HepG2 (cell line): Measurements from ENCODE around the gene UQCRC1. TPM values are rescaled to one million over a fixed set of nuclear protein-coding genes. Genes with fewer than 3 reads are reported as not detected.

ENCODE experiments used
- ATAC-seq: fragments of 200-7000 bp; cut with Tn5 transposase; 3 replicates; pipeline ENCODE4 v1.9.1; 2020; ENCODE audit warnings: mild to moderate bottlenecking, moderate library complexity
- BruUV-seq: library from RNA; stranded (reverse); fragments of 400-500 nt; replicated peaks from 2 replicates; lab custom pipeline; 2021; lab: Mats Ljungman, UMichigan
- CTCF ChIA-PET: fragments of 300-600 bp; formaldehyde crosslinking; extraction: SDS; loops from one replicate; lab custom pipeline; 2021; ENCODE audit warnings: low total read pairs, inconsistent platforms, low intra/inter-chr PET ratio; lab: Yijun Ruan, JAX
- POLR2A ChIA-PET: fragments of 350-600 bp; sonication (Branson Sonifier 250); formaldehyde crosslinking; loops from one replicate; lab custom pipeline; 2020; ENCODE audit warnings: antibody characterized with exemption, inconsistent platforms; lab: Yijun Ruan, JAX
- DNase-seq: peaks from one replicate; pipeline ENCODE4 v3.0.0-alpha.2; 2015; ENCODE audit warnings: low spot score
- FAIRE-seq: peaks from 3 replicates; lab custom pipeline; 2011; peaks lifted over from hg19 to GRCh38; lab: Jason Lieb, UNC
- H2AFZ ChIP-seq: one replicate; pipeline ENCODE4 v1.6.1; 2011; ENCODE audit warnings: low read length, inconsistent platforms
- H3K27ac ChIP-seq: fragments of 300-600 bp; 3 replicates; pipeline ENCODE4 v1.8.0; 2011; ENCODE audit warnings: mixed run types, mild to moderate bottlenecking, mixed read lengths, low read length, inconsistent platforms; ENCODE audit not compliant: insufficient read depth; ENCODE audit errors: extremely low read length
- H3K27me3 ChIP-seq, 2 experiments: fragments of 200-600 bp in 1 of 2; 2 replicates in 1 of 2; 3 replicates in 1 of 2; pipeline versions ENCODE4 v1.6.0 to v1.8.0; 2011; ENCODE audit warnings: low read length in 2 of 2, mild to moderate bottlenecking in 2 of 2, moderate library complexity in 2 of 2, inconsistent platforms in 1 of 2; ENCODE audit not compliant: insufficient read depth in 2 of 2, control insufficient read depth in 1 of 2
- H3K36me3 ChIP-seq, 2 experiments: fragments of 200-600 bp in 1 of 2; replicated peaks in 1 of 2; 2 replicates in 1 of 2; 3 replicates in 1 of 2; pipeline versions ENCODE4 v1.5.1 to v1.8.0; 2011; ENCODE audit warnings: low read length in 2 of 2, inconsistent platforms in 1 of 2; ENCODE audit not compliant: insufficient read depth in 2 of 2, control insufficient read depth in 1 of 2
- H3K4me1 ChIP-seq: 2 replicates; pipeline ENCODE4 v1.5.1; 2012; ENCODE audit warnings: low read length, inconsistent platforms; ENCODE audit not compliant: insufficient read depth
- H3K4me2 ChIP-seq: 2 replicates; pipeline ENCODE4 v1.6.0; 2011; ENCODE audit warnings: low read depth, low read length, inconsistent platforms
- H3K4me3 ChIP-seq, 3 experiments: fragments of 200-600 bp in 1 of 3; sonication (generic), shearing (Covaris generic) in 1 of 3; replicated peaks in 1 of 3; 2 replicates each; pipeline ENCODE4 v1.5.1; 2011 to 2016; ENCODE audit warnings: low read length in 3 of 3, inconsistent platforms in 2 of 3, low read depth in 2 of 3, mild to moderate bottlenecking in 2 of 3, control low read depth in 1 of 3, mixed read lengths in 1 of 3; ENCODE audit not compliant: insufficient read depth in 1 of 3
- H3K79me2 ChIP-seq: one replicate; pipeline ENCODE4 v1.6.1; 2011; ENCODE audit warnings: low read length, inconsistent platforms; ENCODE audit not compliant: insufficient read depth
- H3K9ac ChIP-seq: 2 replicates; pipeline ENCODE4 v1.6.0; 2011; ENCODE audit warnings: mild to moderate bottlenecking, low read depth, low read length, inconsistent platforms; ENCODE audit not compliant: insufficient read depth
- H3K9me3 ChIP-seq: 2 replicates; pipeline ENCODE4 v1.5.1; 2012; ENCODE audit warnings: mild to moderate bottlenecking, low read length
- H4K20me1 ChIP-seq: 2 replicates; pipeline ENCODE4 v1.6.0; 2011; ENCODE audit warnings: inconsistent platforms, mild to moderate bottlenecking, low read length, moderate library complexity; ENCODE audit not compliant: insufficient read depth
- CBX5 ChIP-seq: sonication (generic); formaldehyde crosslinking; IDR thresholded peaks from 2 replicates; pipeline ENCODE4 v1.4.0; 2020; ENCODE audit warnings: missing genetic modification reagents, borderline replicate concordance
- HMGXB4 ChIP-seq, 2 experiments: sonication (generic) in 1 of 2; formaldehyde crosslinking in 1 of 2; IDR thresholded peaks; 2 replicates each; pipeline versions ENCODE4 v1.4.0 to v1.6.1; 2018 to 2020; ENCODE audit warnings: missing genetic modification reagents in 2 of 2, borderline replicate concordance in 1 of 2, low read depth in 1 of 2, mild to moderate bottlenecking in 1 of 2, missing biosample characterization in 1 of 2
- NFE2L2 ChIP-seq: fragments of 150-350 bp; IDR thresholded peaks from 2 replicates; pipeline ENCODE4 v1.6.1; 2014; ENCODE audit warnings: low read length
- U2AF2 ChIP-seq: fragments of 200-400 bp; formaldehyde crosslinking; IDR thresholded peaks from 2 replicates; pipeline ENCODE4 v1.6.1; 2017; ENCODE audit warnings: low read depth, mild to moderate bottlenecking, low read length
- WIZ ChIP-seq: sonication (generic); formaldehyde crosslinking; IDR thresholded peaks from 2 replicates; pipeline ENCODE4 v1.5.1; 2020; ENCODE audit warnings: mild to moderate bottlenecking, missing genetic modification reagents
- ZNF569 ChIP-seq: sonication (generic); formaldehyde crosslinking; IDR thresholded peaks from 2 replicates; pipeline ENCODE4 v1.5.0; 2020; ENCODE audit warnings: mild to moderate bottlenecking, missing genetic modification reagents, moderate library complexity, borderline replicate concordance
- WGBS: methylation state at CpG from one replicate; pipeline ENCODE4 v1.1.6; 2017; ENCODE audit warnings: low lambda C conversion rate; 5-methylcytosine and 5-hydroxymethylcytosine counted together
- in situ Hi-C: cut with HindIII; loops from 2 replicates; pipeline ENCODE4 v1.10.0; 2017; ENCODE audit warnings: low pct_unique_long_range_greater_than_20kb; ENCODE audit not compliant: extremely low pct_ligation_motif_present
- intact Hi-C: fragments of 100-400 bp; cut with micrococcal nuclease; formaldehyde crosslinking; loops from one replicate; pipeline ENCODE4 v1.10.0; 2022; ENCODE audit not compliant: unreplicated experiment
- polyA plus RNA-seq, 8 experiments: library from polyadenylated mRNA; depleted of rRNA in 3 of 8; stranded (reverse) in 7 of 8; unstranded in 1 of 8; fragments of >200 nt; fragmentation: Illumina TruSeq in 4 of 8; extraction: Trizol in 4 of 8; gene quantifications; 2 replicates each; pipeline versions ENCODE4 v1.2.1 to v1.2.3, GENCODE V29; 2011 to 2016; ENCODE audit warnings: low read depth in 4 of 8, missing spikeins in 1 of 8, mixed read lengths in 1 of 8; ENCODE audit not compliant: insufficient read depth in 1 of 8
- total RNA-seq, 5 experiments: library from RNA; depleted of rRNA; stranded (reverse); fragments of >200 nt; fragmentation: Illumina TruSeq; extraction: Trizol; gene quantifications; 2 replicates each; pipeline ENCODE4 v1.2.3, GENCODE V29; 2016; ENCODE audit warnings: low read depth in 1 of 5
- TF ChIP-seq, protein P1 (sequence below), 2 experiments: fragments of 450-650 bp in 1 of 2; sonication (generic) in 1 of 2; formaldehyde crosslinking in 1 of 2; IDR thresholded peaks; 2 replicates each; pipeline versions ENCODE4 v1.6.1 to v1.8.0; 2016 to 2022; ENCODE audit warnings: antibody characterized with exemption in 1 of 2, mild to moderate bottlenecking in 1 of 2, missing genetic modification reagents in 1 of 2
- TF ChIP-seq, protein P2 (sequence below): sonication (generic); formaldehyde crosslinking; IDR thresholded peaks from 2 replicates; pipeline ENCODE4 v1.4.0; 2020; ENCODE audit warnings: missing genetic modification reagents
- TF ChIP-seq, protein P3 (sequence below): IDR thresholded peaks from 2 replicates; pipeline ENCODE4 v1.6.1; 2012; ENCODE audit warnings: inconsistent platforms

UQCRC1 gene
- total and polyA plus RNA-seq, 2 of the 13 experiments (the other 11 are each of a cell fraction or from before 2014, with no cell fraction given) = 316 to 680 TPM

GRCh38 chr3:48555231-48555948 lies 54.1 kb downstream of the UQCRC1 start:
- intact Hi-C loops = loop anchor here (5.0 kb wide), 1 partner anchor 67 kb away; the partner anchor contains the start of gene TMEM89
- H3K27me3 ChIP-seq = no peaks in the 10 kb centered on the region; a peak in 1 of 5 replicates
- peak overlapping the region; percentile 82 for H3K9ac ChIP-seq
- H3K36me3 ChIP-seq = peaks cover 14 to 32% of the 10 kb centered on the region in 2 experiments; a peak in 4 of 5 replicates
- H3K4me1 ChIP-seq = peaks cover 87% of the 10 kb centered on the region
- in situ Hi-C loops = loop anchor here (5.0 kb wide), 1 partner anchor 88 kb away; a partner anchor contains a TSS
- H3K9me3 ChIP-seq = no peaks in the 10 kb centered on the region
- WGBS = 38% methylated on average over 10 of the region's 10 CpGs
- ATAC-seq (no peak), DNase-seq (no peak), FAIRE-seq (no peak)
- POLR2A ChIA-PET = interaction anchor here (1.1 to 1.3 kb wide), 2 partner anchors 42 to 82 kb away, joined by 3 to 4 read pairs; no protein-coding TSS in a partner anchor
- BruUV-seq = no TSS peak
- peak overlapping the region; percentile 78 for H3K4me2 ChIP-seq
- no peak overlapping the region for H2AFZ ChIP-seq
- CTCF ChIA-PET = no interaction called here
- peak overlapping the region; percentile 27 for H3K27ac ChIP-seq
- H4K20me1 ChIP-seq = peaks cover 36% of the 10 kb centered on the region
- peak overlapping the region; percentile 76 to 98 (median 92) for H3K4me3 ChIP-seq
- H3K79me2 ChIP-seq = peaks cover 60% of the 10 kb centered on the region
- 0 out of 4 replicates have a peak, but pooled peaks of 1 of the 2 experiments have one; percentile 10 for TF ChIP-seq HMGXB4 (CRISPR knock-in tag; IDR thresholded peaks at IDR 0.05; ENCODE audit: borderline replicate concordance in 1 of 2, low read depth in 1 of 2)
- TF ChIP-seq, protein P1, sequence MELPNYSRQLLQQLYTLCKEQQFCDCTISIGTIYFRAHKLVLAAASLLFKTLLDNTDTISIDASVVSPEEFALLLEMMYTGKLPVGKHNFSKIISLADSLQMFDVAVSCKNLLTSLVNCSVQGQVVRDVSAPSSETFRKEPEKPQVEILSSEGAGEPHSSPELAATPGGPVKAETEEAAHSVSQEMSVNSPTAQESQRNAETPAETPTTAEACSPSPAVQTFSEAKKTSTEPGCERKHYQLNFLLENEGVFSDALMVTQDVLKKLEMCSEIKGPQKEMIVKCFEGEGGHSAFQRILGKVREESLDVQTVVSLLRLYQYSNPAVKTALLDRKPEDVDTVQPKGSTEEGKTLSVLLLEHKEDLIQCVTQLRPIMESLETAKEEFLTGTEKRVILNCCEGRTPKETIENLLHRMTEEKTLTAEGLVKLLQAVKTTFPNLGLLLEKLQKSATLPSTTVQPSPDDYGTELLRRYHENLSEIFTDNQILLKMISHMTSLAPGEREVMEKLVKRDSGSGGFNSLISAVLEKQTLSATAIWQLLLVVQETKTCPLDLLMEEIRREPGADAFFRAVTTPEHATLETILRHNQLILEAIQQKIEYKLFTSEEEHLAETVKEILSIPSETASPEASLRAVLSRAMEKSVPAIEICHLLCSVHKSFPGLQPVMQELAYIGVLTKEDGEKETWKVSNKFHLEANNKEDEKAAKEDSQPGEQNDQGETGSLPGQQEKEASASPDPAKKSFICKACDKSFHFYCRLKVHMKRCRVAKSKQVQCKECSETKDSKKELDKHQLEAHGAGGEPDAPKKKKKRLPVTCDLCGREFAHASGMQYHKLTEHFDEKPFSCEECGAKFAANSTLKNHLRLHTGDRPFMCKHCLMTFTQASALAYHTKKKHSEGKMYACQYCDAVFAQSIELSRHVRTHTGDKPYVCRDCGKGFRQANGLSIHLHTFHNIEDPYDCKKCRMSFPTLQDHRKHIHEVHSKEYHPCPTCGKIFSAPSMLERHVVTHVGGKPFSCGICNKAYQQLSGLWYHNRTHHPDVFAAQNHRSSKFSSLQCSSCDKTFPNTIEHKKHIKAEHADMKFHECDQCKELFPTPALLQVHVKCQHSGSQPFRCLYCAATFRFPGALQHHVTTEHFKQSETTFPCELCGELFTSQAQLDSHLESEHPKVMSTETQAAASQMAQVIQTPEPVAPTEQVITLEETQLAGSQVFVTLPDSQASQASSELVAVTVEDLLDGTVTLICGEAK (IDR thresholded peaks at IDR 0.05) = no peak
- TF ChIP-seq, protein P1 (CRISPR knock-in tag; IDR thresholded peaks at IDR 0.05) = no peak
- TF ChIP-seq ZNF569 (CRISPR knock-in tag) = no peak
- no peak for TF ChIP-seq U2AF2
- TF ChIP-seq CBX5 = no peak
- no peak for TF ChIP-seq NFE2L2
- TF ChIP-seq, protein P2, sequence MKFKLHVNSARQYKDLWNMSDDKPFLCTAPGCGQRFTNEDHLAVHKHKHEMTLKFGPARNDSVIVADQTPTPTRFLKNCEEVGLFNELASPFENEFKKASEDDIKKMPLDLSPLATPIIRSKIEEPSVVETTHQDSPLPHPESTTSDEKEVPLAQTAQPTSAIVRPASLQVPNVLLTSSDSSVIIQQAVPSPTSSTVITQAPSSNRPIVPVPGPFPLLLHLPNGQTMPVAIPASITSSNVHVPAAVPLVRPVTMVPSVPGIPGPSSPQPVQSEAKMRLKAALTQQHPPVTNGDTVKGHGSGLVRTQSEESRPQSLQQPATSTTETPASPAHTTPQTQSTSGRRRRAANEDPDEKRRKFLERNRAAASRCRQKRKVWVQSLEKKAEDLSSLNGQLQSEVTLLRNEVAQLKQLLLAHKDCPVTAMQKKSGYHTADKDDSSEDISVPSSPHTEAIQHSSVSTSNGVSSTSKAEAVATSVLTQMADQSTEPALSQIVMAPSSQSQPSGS = no peak
- TF ChIP-seq, protein P3, sequence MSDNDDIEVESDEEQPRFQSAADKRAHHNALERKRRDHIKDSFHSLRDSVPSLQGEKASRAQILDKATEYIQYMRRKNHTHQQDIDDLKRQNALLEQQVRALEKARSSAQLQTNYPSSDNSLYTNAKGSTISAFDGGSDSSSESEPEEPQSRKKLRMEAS = 0 out of 2 replicates have a peak, but pooled peaks have one; percentile 6
- no peak for TF ChIP-seq WIZ
